PFSK-1 (cell line): ENCODE results near the gene TNS1.

Experiments used
- FOXP2 ChIP-seq: optimal IDR thresholded peaks from 2 replicates; pipeline ENCODE3; 2011; ENCODE audit warnings: borderline replicate concordance, control low read depth, inconsistent platforms; ENCODE audit not compliant: insufficient read depth; ENCODE audit errors: extremely low read length, extremely low read depth
- POLR2AphosphoS5 ChIP-seq: IDR thresholded peaks from 2 replicates; pipeline ENCODE4 v1.6.1; 2012; ENCODE audit warnings: low read depth, mild to moderate bottlenecking, control low read depth, low read length, moderate library complexity
- SIN3A ChIP-seq: IDR thresholded peaks from 2 replicates; pipeline ENCODE4 v1.6.1; 2012; ENCODE audit warnings: mild to moderate bottlenecking, low read length, moderate library complexity, borderline replicate concordance; ENCODE audit not compliant: insufficient read depth
- TAF1 ChIP-seq: IDR thresholded peaks from 2 replicates; pipeline ENCODE4 v1.6.1; 2012; ENCODE audit warnings: low read length, control low read depth, borderline replicate concordance; ENCODE audit not compliant: insufficient read depth
- TF ChIP-seq, protein P1 (sequence below), 2 experiments: IDR thresholded peaks; 2 replicates each; pipeline versions ENCODE4 v1.6.1 to v1.8.0; 2011 to 2012; ENCODE audit warnings: low read depth in 2 of 2, low read length in 2 of 2, control low read depth in 1 of 2, inconsistent platforms in 1 of 2, mild to moderate bottlenecking in 1 of 2, moderate library complexity in 1 of 2; ENCODE audit not compliant: insufficient read depth in 1 of 2

Gene TNS1

DNA sequence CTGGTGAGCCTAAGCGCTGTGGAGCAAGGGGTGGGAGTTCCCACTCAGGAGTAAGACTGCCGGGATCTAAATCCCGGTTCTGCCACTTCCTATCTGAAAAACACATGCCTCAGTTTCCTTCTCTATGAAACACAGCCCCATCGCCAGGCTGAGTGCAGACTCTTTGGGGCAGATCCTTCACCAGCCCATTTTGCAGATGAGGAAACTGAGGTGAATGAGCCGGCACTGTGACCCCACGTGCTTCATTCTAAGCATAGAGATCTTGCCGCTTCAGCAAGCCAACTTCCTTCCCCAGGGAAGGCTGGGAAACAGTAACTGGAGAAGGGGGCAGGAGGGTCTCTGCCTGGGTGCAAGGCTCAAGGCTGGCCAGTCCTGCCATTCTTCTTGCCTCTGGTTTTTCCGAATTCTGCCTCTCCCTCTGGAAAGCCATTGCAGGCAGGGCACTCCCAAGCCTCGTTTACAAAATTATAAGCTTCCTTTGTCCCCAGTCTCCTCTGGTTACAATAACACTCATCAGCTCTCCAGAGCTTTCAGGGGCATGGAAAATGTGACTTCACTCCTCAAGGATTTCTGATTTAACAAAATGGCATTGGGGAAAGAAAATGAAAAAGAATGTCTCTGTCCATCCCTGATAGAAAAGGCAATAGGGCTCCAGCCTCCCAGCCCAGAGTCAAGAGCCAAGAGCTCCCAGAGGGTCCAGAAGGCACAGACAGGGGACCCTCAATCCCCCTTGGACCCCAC, 249.2 kb downstream of the TNS1 start:
- TF ChIP-seq FOXP2 = no peak
- no peak for TF ChIP-seq POLR2AphosphoS5
- no peak for TF ChIP-seq TAF1
- TF ChIP-seq, protein P1, sequence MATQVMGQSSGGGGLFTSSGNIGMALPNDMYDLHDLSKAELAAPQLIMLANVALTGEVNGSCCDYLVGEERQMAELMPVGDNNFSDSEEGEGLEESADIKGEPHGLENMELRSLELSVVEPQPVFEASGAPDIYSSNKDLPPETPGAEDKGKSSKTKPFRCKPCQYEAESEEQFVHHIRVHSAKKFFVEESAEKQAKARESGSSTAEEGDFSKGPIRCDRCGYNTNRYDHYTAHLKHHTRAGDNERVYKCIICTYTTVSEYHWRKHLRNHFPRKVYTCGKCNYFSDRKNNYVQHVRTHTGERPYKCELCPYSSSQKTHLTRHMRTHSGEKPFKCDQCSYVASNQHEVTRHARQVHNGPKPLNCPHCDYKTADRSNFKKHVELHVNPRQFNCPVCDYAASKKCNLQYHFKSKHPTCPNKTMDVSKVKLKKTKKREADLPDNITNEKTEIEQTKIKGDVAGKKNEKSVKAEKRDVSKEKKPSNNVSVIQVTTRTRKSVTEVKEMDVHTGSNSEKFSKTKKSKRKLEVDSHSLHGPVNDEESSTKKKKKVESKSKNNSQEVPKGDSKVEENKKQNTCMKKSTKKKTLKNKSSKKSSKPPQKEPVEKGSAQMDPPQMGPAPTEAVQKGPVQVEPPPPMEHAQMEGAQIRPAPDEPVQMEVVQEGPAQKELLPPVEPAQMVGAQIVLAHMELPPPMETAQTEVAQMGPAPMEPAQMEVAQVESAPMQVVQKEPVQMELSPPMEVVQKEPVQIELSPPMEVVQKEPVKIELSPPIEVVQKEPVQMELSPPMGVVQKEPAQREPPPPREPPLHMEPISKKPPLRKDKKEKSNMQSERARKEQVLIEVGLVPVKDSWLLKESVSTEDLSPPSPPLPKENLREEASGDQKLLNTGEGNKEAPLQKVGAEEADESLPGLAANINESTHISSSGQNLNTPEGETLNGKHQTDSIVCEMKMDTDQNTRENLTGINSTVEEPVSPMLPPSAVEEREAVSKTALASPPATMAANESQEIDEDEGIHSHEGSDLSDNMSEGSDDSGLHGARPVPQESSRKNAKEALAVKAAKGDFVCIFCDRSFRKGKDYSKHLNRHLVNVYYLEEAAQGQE (IDR thresholded peaks at IDR 0.05; ENCODE audit: insufficient read depth in 1 of 2, low read depth in 2 of 2, low read length in 2 of 2) = no peak

DNA sequence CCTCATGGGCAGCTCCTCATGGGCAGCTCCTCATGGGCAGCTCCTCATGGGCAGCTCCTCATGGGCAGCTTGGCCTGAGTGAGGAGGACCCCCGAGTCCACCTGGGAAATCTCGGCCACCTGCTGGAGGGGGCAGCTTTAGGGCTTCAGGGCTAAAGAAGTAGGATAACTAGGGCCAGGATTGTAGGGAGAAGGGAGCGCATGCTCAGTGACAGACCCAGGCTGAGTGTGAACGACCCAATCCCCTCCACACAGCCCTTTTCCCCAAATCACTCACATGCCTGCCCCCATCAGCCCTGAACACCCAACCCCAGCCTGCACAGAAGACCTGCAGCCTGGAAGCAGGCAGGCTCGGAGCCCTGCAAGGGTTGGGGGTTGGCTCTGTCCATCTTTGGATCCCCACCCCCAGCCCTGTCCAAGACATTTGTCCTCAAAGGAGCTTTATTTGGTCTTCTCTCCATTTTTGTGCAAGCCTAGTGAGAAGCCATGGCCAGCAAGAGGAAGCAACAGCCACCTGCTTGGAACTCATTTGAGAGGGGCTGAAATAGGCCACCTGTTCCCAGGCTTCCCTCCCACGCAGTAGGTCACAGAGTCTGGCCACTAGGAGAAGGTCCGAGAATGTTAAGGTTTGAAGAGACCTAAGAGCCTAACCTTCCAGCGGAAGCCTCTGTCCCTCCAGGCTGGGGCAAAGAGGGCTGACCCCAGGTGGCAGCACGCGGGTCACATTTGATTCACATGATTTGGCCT, 249.9 kb downstream of the TNS1 start:
- TF ChIP-seq FOXP2 (no peak), POLR2AphosphoS5 (no peak), TAF1 (no peak), SIN3A (no peak)
- TF ChIP-seq, protein P1 (IDR thresholded peaks at IDR 0.05; ENCODE audit: insufficient read depth in 1 of 2, low read depth in 2 of 2, low read length in 2 of 2) = no peak

DNA sequence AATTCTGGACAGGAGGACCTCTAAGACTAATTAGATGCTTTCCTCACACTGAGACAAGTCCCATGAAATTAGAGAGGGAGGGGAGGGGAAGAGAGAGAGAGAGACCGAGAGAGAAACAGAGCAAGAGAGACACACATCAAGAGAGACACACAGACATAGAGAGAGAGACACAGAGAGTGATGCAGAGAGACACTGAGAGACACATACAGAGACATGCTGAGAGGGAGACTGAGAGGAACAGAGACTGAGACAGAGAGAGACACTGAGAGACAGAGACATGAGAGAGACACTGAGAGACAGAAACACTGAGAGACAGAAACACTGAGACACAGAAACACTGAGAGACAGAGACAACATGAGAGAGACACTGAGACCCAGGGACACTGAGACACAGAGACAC, 250.8 kb downstream of the TNS1 start:
- TF ChIP-seq TAF1 = no peak
- TF ChIP-seq FOXP2 = no peak
- TF ChIP-seq POLR2AphosphoS5 = no peak
- TF ChIP-seq, protein P1 (IDR thresholded peaks at IDR 0.05; ENCODE audit: insufficient read depth in 1 of 2, low read depth in 2 of 2, low read length in 2 of 2) = no peak

- TF ChIP-seq POLR2AphosphoS5 = no peak
- no peak for TF ChIP-seq FOXP2
- TF ChIP-seq, protein P1 (IDR thresholded peaks at IDR 0.05; ENCODE audit: insufficient read depth in 1 of 2, low read depth in 2 of 2, low read length in 2 of 2) = no peak
- no peak for TF ChIP-seq SIN3A
- no peak for TF ChIP-seq TAF1
Measured at GRCh38 chr2:217751192-217751591, 251.6 kb downstream of the TNS1 start.
